Activated CD8-positive, alpha-beta T cell treated with anti-CD3 and anti-CD28 coated beads for 36 hours (primary cell): ENCODE data around the gene SFPQ. TPM values are rescaled to one million over a fixed set of nuclear protein-coding genes. Genes with fewer than 3 reads are reported as not detected.
A peak's percentile ranks its signal among the peaks of the same experiment; 100 is the strongest.
"Not testable (repeated sequence)": the region's sequence is repeated elsewhere in the genome, so short reads cannot be mapped to it uniquely, and the experiment has no call there.

ENCODE experiments used
- ATAC-seq: fragments of 200-7000 bp; cut with Tn5 transposase; one replicate; pipeline ENCODE4 v1.10.0; 2021; ENCODE audit warnings: mild to moderate bottlenecking, moderate library complexity
- CTCF ChIA-PET: fragments of 350-600 bp; sonication (Branson Sonifier 250); formaldehyde crosslinking; loops from one replicate; lab custom pipeline; 2021; ENCODE audit warnings: antibody characterized with exemption; lab: Charles Lee
- POLR2A ChIA-PET: fragments of 350-600 bp; sonication (Branson Sonifier 250); formaldehyde crosslinking; loops from one replicate; lab custom pipeline; 2021; ENCODE audit warnings: antibody characterized with exemption; lab: Charles Lee
- DNase-seq: peaks from one replicate; pipeline ENCODE4 v3.0.0-alpha.2; 2020
- H3K27ac Mint-ChIP-seq: one replicate; pipeline ENCODE4 v1.8.0; 2021; ENCODE audit warnings: mild to moderate bottlenecking, mixed read lengths
- H3K27me3 Mint-ChIP-seq: one replicate; pipeline ENCODE4 v1.8.0; 2021; ENCODE audit warnings: mixed read lengths
- H3K36me3 Mint-ChIP-seq: one replicate; pipeline ENCODE4 v1.8.0; 2021; ENCODE audit warnings: low read depth, mixed read lengths
- H3K4me1 Mint-ChIP-seq: one replicate; pipeline ENCODE4 v1.8.0; 2021; ENCODE audit warnings: low read depth, mixed read lengths
- H3K4me3 Mint-ChIP-seq: one replicate; pipeline ENCODE4 v1.8.0; 2021; ENCODE audit warnings: mild to moderate bottlenecking, moderate library complexity, mixed read lengths
- H3K9me3 Mint-ChIP-seq: one replicate; pipeline ENCODE4 v1.8.0; 2021; ENCODE audit warnings: mixed read lengths
- CTCF ChIP-seq: fragments of 200-600 bp; IDR thresholded peaks from one replicate; pipeline ENCODE4 v1.8.0; 2022; ENCODE audit warnings: antibody characterized with exemption, mild to moderate bottlenecking
- intact Hi-C: fragments of 100-400 bp; cut with micrococcal nuclease; formaldehyde crosslinking; loops from one replicate; pipeline ENCODE4 v1.10.0; 2022
- total RNA-seq, 2 experiments: library from RNA; stranded (reverse); gene quantifications; one replicate each; pipeline ENCODE4 v1.2.3, GENCODE V29; 2021

Gene SFPQ
- 100 to 1,000 TPM; 295 to 297 TPM for total RNA-seq

- Mint-ChIP-seq H3K27ac (peak within 1 kb of the TSS; percentile 99), H3K9me3 (no peaks in the 10 kb centered on the region), H3K4me1 (peaks cover 36% of the 10 kb centered on the region), H3K27me3 (no peaks in the 10 kb centered on the region), H3K36me3 (peaks cover 40% of the 10 kb centered on the region), H3K4me3 (peak within 1 kb of the TSS; percentile 83)
- intact Hi-C loops: loop anchor here (10.0 kb wide), 1 partner anchor 362 kb away; the partner anchor contains the start of genes KIAA0319L and NCDN
- ChIA-PET CTCF (interaction anchor here (2.1 kb wide), 1 partner anchor 9 kb away, joined by 12 read pairs; no protein-coding TSS in a partner anchor), POLR2A (interaction anchor here (1.0 to 1.7 kb wide), 5 partner anchors 11 to 364 kb away, joined by 3 to 19 read pairs (median 5); partner anchors contain the start of genes KIAA0319L, NCDN and ZMYM4)
- ATAC-seq (peak; percentile 93), DNase-seq (peak; percentile 97)
- no peak for TF ChIP-seq CTCF
These were observed at the start of gene SFPQ for GRCh38 chr1:35192853-35193664. Gene SFPQ (minus strand): TSS chr1:35193145. CDS start chr1:35193049, 96 bp downstream.

- H3K27ac Mint-ChIP-seq, H3K27me3 Mint-ChIP-seq, H3K36me3 Mint-ChIP-seq, H3K4me1 Mint-ChIP-seq, H3K4me3 Mint-ChIP-seq, H3K9me3 Mint-ChIP-seq, ATAC-seq, POLR2A ChIA-PET, CTCF ChIA-PET, intact Hi-C loops, DNase-seq: not testable (repeated sequence)
These were observed 43.8 kb upstream of the SFPQ start for GRCh38 chr1:35236772-35237171.

- intact Hi-C loops: no loop called here
- Mint-ChIP-seq H3K4me3 (no peak overlapping the region), H3K27me3 (peaks cover 6% of the 10 kb centered on the region), H3K4me1 (peaks cover 15% of the 10 kb centered on the region), H3K36me3 (no peaks in the 10 kb centered on the region), H3K27ac (no peak overlapping the region), H3K9me3 (no peaks in the 10 kb centered on the region)
- TF ChIP-seq CTCF: no peak
- ATAC-seq: no peak
- CTCF ChIA-PET: interaction anchor here (0.6 kb wide), 1 partner anchor 277 kb away, joined by 3 read pairs; no protein-coding TSS in a partner anchor
- no peak for DNase-seq
- POLR2A ChIA-PET: no interaction called here
These were observed 38.3 kb upstream of the SFPQ start for GRCh38 chr1:35231287-35231686.

- ATAC-seq: peak; percentile 83
- Mint-ChIP-seq H3K27me3 (peaks cover 5% of the 10 kb centered on the region), H3K36me3 (no peaks in the 10 kb centered on the region), H3K4me1 (peaks cover 15% of the 10 kb centered on the region), H3K4me3 (no peak overlapping the region), H3K9me3 (no peaks in the 10 kb centered on the region), H3K27ac (peak overlapping the region; percentile 23)
- peak; percentile 34 for DNase-seq
- intact Hi-C loops: no loop called here
- TF ChIP-seq CTCF: no peak
- ChIA-PET CTCF (no interaction called here), POLR2A (interaction anchor here (0.6 kb wide), 1 partner anchor 417 kb away, joined by 4 read pairs; no protein-coding TSS in a partner anchor)
These were observed 36.8 kb upstream of the SFPQ start for GRCh38 chr1:35229587-35230360.

GRCh38 chr1:35226546-35226945, 33.6 kb upstream of the SFPQ start:
- Mint-ChIP-seq H3K4me3 (no peak overlapping the region), H3K36me3 (no peaks in the 10 kb centered on the region), H3K9me3 (no peaks in the 10 kb centered on the region), H3K4me1 (peaks cover 15% of the 10 kb centered on the region), H3K27me3 (peaks cover 5% of the 10 kb centered on the region), H3K27ac (no peak overlapping the region)
- no peak for TF ChIP-seq CTCF
- ChIA-PET CTCF (interaction anchor here (1.2 to 1.6 kb wide), 2 partner anchors 24 to 25 kb away, joined by 3 to 4 read pairs; no protein-coding TSS in a partner anchor), POLR2A (no interaction called here)
- ATAC-seq (no peak), DNase-seq (no peak)
- intact Hi-C loops: no loop called here
